Peyer's patch (tissue), 4 donors: ENCODE results near the gene SETD2.

Experiments
- POLR2A ChIP-seq, 2 donors: fragments of 450-650 bp; IDR thresholded peaks; one replicate each; pipeline ENCODE4 v1.5.1; 2017; ENCODE audit warnings: antibody characterized with exemption in 2 of 2, mild to moderate bottlenecking in 2 of 2, moderate library complexity in 2 of 2
- TF ChIP-seq, protein P1 (sequence below), 6 experiments: fragments of 450-650 bp in 4 of 6; fragments of 200-600 bp in 2 of 6; sonication (generic) in 1 of 6; IDR thresholded peaks; one replicate each; pipeline ENCODE4 v1.5.1; 2017 to 2019; ENCODE audit warnings: antibody characterized with exemption in 6 of 6, mild to moderate bottlenecking in 3 of 6, moderate library complexity in 1 of 6

DNA sequence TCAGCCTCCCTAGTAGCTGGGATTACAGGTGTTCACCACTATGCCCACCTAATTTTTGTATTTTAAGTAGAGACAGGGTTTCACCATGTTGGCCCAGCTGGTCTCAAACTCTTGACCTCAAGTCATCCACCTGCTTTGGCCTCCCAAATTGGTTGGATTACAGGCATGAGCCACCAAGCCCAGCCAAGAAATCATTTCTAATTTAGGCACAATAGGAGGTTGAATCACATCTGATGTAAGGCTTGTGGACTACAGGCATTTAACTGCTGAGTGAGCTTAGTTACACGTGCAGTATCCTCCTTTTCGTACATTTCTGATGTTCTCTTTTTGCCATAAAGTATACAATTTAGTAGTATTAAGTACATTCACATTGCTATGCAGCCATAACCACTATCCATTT lies 31.1 kb upstream of the SETD2 start:
- no peak for TF ChIP-seq POLR2A (IDR thresholded peaks at IDR 0.05)
- TF ChIP-seq, protein P1, sequence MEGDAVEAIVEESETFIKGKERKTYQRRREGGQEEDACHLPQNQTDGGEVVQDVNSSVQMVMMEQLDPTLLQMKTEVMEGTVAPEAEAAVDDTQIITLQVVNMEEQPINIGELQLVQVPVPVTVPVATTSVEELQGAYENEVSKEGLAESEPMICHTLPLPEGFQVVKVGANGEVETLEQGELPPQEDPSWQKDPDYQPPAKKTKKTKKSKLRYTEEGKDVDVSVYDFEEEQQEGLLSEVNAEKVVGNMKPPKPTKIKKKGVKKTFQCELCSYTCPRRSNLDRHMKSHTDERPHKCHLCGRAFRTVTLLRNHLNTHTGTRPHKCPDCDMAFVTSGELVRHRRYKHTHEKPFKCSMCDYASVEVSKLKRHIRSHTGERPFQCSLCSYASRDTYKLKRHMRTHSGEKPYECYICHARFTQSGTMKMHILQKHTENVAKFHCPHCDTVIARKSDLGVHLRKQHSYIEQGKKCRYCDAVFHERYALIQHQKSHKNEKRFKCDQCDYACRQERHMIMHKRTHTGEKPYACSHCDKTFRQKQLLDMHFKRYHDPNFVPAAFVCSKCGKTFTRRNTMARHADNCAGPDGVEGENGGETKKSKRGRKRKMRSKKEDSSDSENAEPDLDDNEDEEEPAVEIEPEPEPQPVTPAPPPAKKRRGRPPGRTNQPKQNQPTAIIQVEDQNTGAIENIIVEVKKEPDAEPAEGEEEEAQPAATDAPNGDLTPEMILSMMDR (IDR thresholded peaks at IDR 0.05): no peak
